CD4-positive, CD25-positive, alpha-beta regulatory T cell (primary cell): Measurements from ENCODE around the gene IL7R. TPM values are rescaled to one million over a fixed set of nuclear protein-coding genes. Genes with fewer than 3 reads are reported as not detected.

Experiments
- ATAC-seq, 2 donors: fragments of 150-1000 bp; cut with Tn5 transposase; one replicate each; pipeline ENCODE4 v1.10.0; 2021; ENCODE audit warnings: low read depth in 2 of 2, moderate number of reproducible peaks in 2 of 2, moderate library complexity in 1 of 2
- DNase-seq, 3 donors: peaks; one replicate each; pipeline versions ENCODE4 v3.0.0 to v3.0.0-alpha.2; 2012 to 2022; ENCODE audit warnings: mixed read lengths in 1 of 3
- H3K27ac ChIP-seq: one replicate; pipeline ENCODE4 v1.7.0; 2013; ENCODE audit warnings: mild to moderate bottlenecking, low read length; ENCODE audit not compliant: insufficient read depth, poor library complexity, severe bottlenecking
- H3K27me3 ChIP-seq: one replicate; pipeline ENCODE4 v1.7.0; 2013; ENCODE audit warnings: low read length; ENCODE audit not compliant: control insufficient read depth, insufficient read depth
- H3K36me3 ChIP-seq: one replicate; pipeline ENCODE4 v1.7.0; 2013; ENCODE audit warnings: mild to moderate bottlenecking, low read length, moderate library complexity; ENCODE audit not compliant: control insufficient read depth, insufficient read depth
- H3K4me1 ChIP-seq: 2 replicates; pipeline ENCODE4 v1.7.0; 2013; ENCODE audit warnings: mild to moderate bottlenecking, low read length; ENCODE audit not compliant: insufficient read depth, control insufficient read depth, poor library complexity, severe bottlenecking
- H3K4me3 ChIP-seq: one replicate; pipeline ENCODE4 v1.7.0; 2013; ENCODE audit warnings: low read depth, mild to moderate bottlenecking, low read length, moderate library complexity
- H3K9me3 ChIP-seq, 2 experiments: 1 replicate in 1 of 2; 2 replicates in 1 of 2; pipeline ENCODE4 v1.7.0; 2013; ENCODE audit warnings: low read length in 2 of 2, mild to moderate bottlenecking in 1 of 2, moderate library complexity in 1 of 2; ENCODE audit not compliant: control insufficient read depth in 2 of 2
- H3K27ac Mint-ChIP-seq, 3 donors: one replicate each; pipeline ENCODE4 v1.8.0; 2020 to 2022; ENCODE audit warnings: mild to moderate bottlenecking in 3 of 3, mixed read lengths in 3 of 3, moderate library complexity in 2 of 3
- H3K27me3 Mint-ChIP-seq: one replicate; pipeline ENCODE4 v1.8.0; 2022; ENCODE audit warnings: mild to moderate bottlenecking, mixed read lengths
- H3K36me3 Mint-ChIP-seq: one replicate; pipeline ENCODE4 v1.8.0; 2020; ENCODE audit warnings: mixed read lengths
- H3K4me1 Mint-ChIP-seq, 4 donors: one replicate each; pipeline ENCODE4 v1.8.0; 2020 to 2022; ENCODE audit warnings: mixed read lengths in 4 of 4, mild to moderate bottlenecking in 1 of 4
- H3K4me3 Mint-ChIP-seq, 4 donors: one replicate each; pipeline ENCODE4 v1.8.0; 2020 to 2022; ENCODE audit warnings: mild to moderate bottlenecking in 4 of 4, mixed read lengths in 4 of 4, moderate library complexity in 3 of 4
- H3K9me3 Mint-ChIP-seq, 7 donors: one replicate each; pipeline ENCODE4 v1.8.0; 2020 to 2022; ENCODE audit warnings: mixed read lengths in 7 of 7, mild to moderate bottlenecking in 3 of 7, moderate library complexity in 2 of 7
- polyA plus RNA-seq, 4 donors: library from polyadenylated mRNA; unstranded; fragments of 300-500 nt; fragmentation: Illumina TruSeq; gene quantifications; one replicate each; pipeline ENCODE4 v1.2.3, GENCODE V29; 2021
- total RNA-seq: library from RNA; stranded (reverse); gene quantifications from one replicate; pipeline ENCODE4 v1.2.3, GENCODE V29; 2022

IL7R gene
- total and polyA plus RNA-seq, 5 donors from 2014 or later, result 110 to 394 (median 295) TPM

DNA sequence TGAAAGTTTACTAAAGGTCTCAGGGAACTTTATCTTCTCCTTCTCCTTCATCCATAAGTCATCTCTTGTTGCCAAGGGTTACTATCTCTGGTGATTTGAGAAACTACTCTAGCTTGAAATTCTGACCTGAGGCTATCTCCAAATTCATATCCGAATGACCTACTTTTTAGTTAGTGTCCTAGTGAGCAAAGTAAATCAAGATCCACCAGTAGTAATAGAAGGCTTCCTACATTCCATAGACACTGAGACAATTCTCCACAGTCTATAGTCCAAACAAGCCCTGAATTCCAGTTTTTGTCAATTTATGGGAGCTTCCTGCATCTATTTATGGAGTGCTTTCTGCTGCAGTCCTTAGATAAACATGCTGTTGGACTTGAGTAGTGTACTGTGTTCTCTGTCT lies 5.0 kb downstream of the IL7R start:
- Mint-ChIP-seq H3K27ac (peak overlapping the region; percentile 67 to 98 (median 85)), H3K36me3 (peaks cover 78% of the 10 kb centered on the region), H3K4me3 (peak overlapping the region; percentile 77 to 95 (median 94)), H3K4me1 (peaks cover 27 to 71% (median 51%) of the 10 kb centered on the region in 4 donors), H3K27me3 (no peaks in the 10 kb centered on the region), H3K9me3 (peaks cover 0 to 4% (median 2%) of the 10 kb centered on the region in 7 donors)
- DNase-seq (no peak), ATAC-seq (no peak)
- H3K27ac ChIP-seq, result peak overlapping the region; percentile 25
- H3K4me3 ChIP-seq, result peak overlapping the region; percentile 100
- H3K36me3 ChIP-seq, result peaks cover 69% of the 10 kb centered on the region
- peaks cover 39% of the 10 kb centered on the region for H3K4me1 ChIP-seq
- no peaks in the 10 kb centered on the region for H3K27me3 ChIP-seq
- H3K9me3 ChIP-seq, result peaks cover 0 to 4% of the 10 kb centered on the region in 2 experiments

DNA sequence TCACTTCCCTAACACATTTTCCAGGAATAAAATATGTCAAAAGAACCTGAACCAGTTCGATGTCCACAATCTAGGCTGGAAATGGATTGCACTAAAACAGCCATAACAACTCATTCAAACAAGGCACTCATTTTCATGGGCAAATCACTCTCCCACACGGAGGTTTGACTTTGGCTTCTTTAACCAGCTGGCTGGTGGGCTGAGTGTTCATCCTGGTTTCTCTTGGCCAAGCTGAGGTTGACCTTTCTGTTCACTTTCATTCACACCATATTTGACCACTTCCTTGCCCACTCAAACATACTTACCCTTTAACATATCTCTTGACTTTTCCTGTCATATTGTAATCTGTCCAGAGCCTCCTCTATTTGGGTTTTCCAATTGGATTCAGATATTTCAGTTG lies 5.4 kb downstream of the IL7R start:
- Histone ChIP-seq H3K36me3 (peaks cover 70% of the 10 kb centered on the region), H3K27me3 (no peaks in the 10 kb centered on the region), H3K27ac (peak overlapping the region; percentile 25), H3K4me1 (peaks cover 43% of the 10 kb centered on the region), H3K4me3 (peak overlapping the region; percentile 100), H3K9me3 (peaks cover 0 to 4% of the 10 kb centered on the region in 2 experiments)
- no peaks in the 10 kb centered on the region for H3K27me3 Mint-ChIP-seq
- DNase-seq, result no peak
- H3K36me3 Mint-ChIP-seq, result peaks cover 78% of the 10 kb centered on the region
- peak overlapping the region; percentile 67 to 98 (median 85) for H3K27ac Mint-ChIP-seq
- ATAC-seq, result no peak
- H3K4me3 Mint-ChIP-seq, result peak overlapping the region; percentile 63 to 94 (median 85)
- peaks cover 0 to 4% (median 2%) of the 10 kb centered on the region in 7 donors for H3K9me3 Mint-ChIP-seq
- H3K4me1 Mint-ChIP-seq, result peaks cover 27 to 71% (median 54%) of the 10 kb centered on the region in 4 donors

DNA sequence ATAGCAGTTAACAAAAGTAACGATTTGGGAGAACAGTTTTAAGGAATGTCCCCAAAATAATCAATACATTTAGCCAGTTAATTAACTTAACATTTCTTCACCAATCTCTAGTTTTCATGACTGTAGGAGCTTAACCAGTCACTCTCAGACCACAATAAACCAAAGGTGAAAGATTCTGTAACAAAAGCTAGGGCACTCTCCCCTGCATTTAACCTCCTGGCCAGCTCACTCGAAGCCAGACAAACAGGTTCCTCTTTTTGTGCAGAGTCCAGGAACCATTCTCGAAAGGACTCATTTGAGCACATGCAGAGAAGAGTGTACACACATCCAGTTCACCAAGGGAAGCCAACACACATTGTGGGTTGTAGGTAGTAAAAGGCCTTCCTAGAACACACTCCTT lies 6.5 kb downstream of the IL7R start:
- DNase-seq, result no peak
- no peak overlapping the region for H3K27ac ChIP-seq
- peak overlapping the region; percentile 53 to 98 (median 85) for H3K27ac Mint-ChIP-seq

DNA sequence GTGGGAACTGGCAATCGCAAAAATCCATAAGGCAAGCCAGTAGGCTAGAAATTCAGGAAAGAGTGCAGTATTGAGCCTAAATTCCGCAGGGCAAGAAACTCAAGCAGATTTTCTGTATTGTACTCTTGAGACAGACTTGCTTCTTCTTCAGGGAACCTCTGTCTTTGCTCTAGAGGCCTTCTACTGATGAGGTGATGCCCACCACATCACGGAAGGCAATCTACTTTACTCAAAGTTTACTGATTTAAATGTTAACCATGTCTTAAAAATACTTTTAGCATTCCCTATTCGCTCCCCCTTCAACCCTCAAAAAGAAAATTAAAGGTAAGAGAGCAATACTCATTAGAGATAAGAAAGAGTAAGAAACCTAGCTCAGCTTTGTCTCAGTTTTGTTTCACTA lies 11.3 kb downstream of the IL7R start:
- peak overlapping the region; percentile 69 to 94 (median 74) for H3K27ac Mint-ChIP-seq
- peaks cover 34 to 83% (median 48%) of the 10 kb centered on the region in 4 donors for H3K4me1 Mint-ChIP-seq
- H3K9me3 Mint-ChIP-seq, result peaks cover 0 to 6% (median 3%) of the 10 kb centered on the region in 7 donors
- H3K27ac ChIP-seq, result peak overlapping the region; percentile 43
- H3K4me3 ChIP-seq, result no peak overlapping the region
- ATAC-seq (no peak), DNase-seq (no peak)
- peak overlapping the region in 1 of 4 donors; percentile 1 for H3K4me3 Mint-ChIP-seq
- H3K36me3 Mint-ChIP-seq, result peaks cover 78% of the 10 kb centered on the region
- H3K27me3 Mint-ChIP-seq, result no peaks in the 10 kb centered on the region
- peaks cover 19% of the 10 kb centered on the region for H3K4me1 ChIP-seq
- H3K9me3 ChIP-seq, result peaks cover 0 to 4% of the 10 kb centered on the region in 2 experiments
- H3K27me3 ChIP-seq, result no peaks in the 10 kb centered on the region
- peaks cover 92% of the 10 kb centered on the region for H3K36me3 ChIP-seq

More for the DNA sequence above, 6.5 kb downstream of the IL7R start:
- ATAC-seq, result no peak
- H3K9me3 ChIP-seq, result peaks cover 0 to 4% of the 10 kb centered on the region in 2 experiments
- Mint-ChIP-seq H3K36me3 (peaks cover 81% of the 10 kb centered on the region), H3K9me3 (peaks cover 0 to 4% (median 2%) of the 10 kb centered on the region in 7 donors), H3K27me3 (no peaks in the 10 kb centered on the region), H3K4me3 (peak overlapping the region; percentile 77 to 94 (median 87)), H3K4me1 (peaks cover 32 to 80% (median 61%) of the 10 kb centered on the region in 4 donors)
- peaks cover 52% of the 10 kb centered on the region for H3K4me1 ChIP-seq
- H3K27me3 ChIP-seq, result no peaks in the 10 kb centered on the region
- H3K4me3 ChIP-seq, result peak overlapping the region; percentile 100
- H3K36me3 ChIP-seq, result peaks cover 81% of the 10 kb centered on the region

DNA sequence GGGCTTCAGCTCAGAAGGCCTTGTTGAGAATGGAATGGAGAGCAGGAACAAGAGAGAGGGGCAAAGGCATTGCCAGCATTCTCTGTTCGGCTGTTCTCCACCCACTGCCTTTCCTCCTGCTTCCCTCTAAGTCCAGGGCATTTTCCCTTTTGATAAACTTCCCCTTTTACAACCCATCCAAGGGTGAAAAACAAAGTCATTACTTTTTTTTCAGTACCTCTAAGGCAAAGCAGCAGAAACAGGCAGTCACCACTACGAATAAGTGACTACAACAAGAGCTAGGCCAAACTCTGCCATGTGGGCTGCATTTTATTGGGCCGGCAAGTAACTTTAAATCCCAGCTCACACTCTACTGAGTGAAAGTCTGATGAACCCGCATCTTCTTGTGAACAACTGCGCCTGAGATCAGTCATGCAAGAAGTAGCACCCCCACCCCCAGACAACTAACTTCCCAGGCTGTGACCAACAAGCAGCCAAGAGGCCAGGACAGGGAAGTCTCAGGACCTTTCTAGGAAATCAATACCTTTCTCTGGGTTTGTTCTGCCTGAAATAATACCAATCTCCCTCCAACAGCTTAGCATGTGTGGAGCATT lies 13.1 kb downstream of the IL7R start:
- H3K27me3 Mint-ChIP-seq, result no peaks in the 10 kb centered on the region
- H3K27me3 ChIP-seq, result no peaks in the 10 kb centered on the region
- peaks cover 14% of the 10 kb centered on the region for H3K4me1 ChIP-seq
- no peak for ATAC-seq
- DNase-seq, result no peak
- H3K4me3 ChIP-seq, result no peak overlapping the region
- H3K27ac Mint-ChIP-seq, result peak overlapping the region; percentile 4 to 74 (median 69)
- H3K36me3 ChIP-seq, result peaks cover 92% of the 10 kb centered on the region
- peaks cover 28 to 82% (median 45%) of the 10 kb centered on the region in 4 donors for H3K4me1 Mint-ChIP-seq
- no peak overlapping the region for H3K27ac ChIP-seq
- no peaks in the 10 kb centered on the region for H3K9me3 ChIP-seq
- peaks cover 0 to 4% (median 3%) of the 10 kb centered on the region in 7 donors for H3K9me3 Mint-ChIP-seq
- H3K36me3 Mint-ChIP-seq, result peaks cover 78% of the 10 kb centered on the region
- no peak overlapping the region for H3K4me3 Mint-ChIP-seq

DNA sequence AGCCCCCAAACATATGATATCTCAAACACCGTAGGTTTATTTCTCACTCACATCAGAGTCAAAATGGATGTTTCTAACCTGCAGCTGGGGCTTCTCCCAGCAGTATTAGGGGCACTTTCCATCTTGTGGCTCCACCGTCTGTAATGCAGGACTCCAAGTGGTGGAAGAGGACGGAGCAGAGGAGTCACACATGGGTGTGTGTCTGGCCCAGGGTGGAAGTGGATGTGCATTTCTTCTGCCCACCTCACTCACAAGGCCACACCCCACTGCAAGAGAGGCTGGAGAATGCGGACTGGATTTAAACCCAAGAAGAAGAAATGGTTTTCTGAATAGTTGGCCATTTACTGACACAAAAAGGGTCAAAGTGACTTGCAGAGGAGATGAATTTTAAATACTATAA lies 13.9 kb downstream of the IL7R start:
- DNase-seq (no peak), ATAC-seq (no peak)
- H3K4me1 ChIP-seq, result peaks cover 14% of the 10 kb centered on the region
- H3K4me3 Mint-ChIP-seq, result peak overlapping the region in 1 of 4 donors; percentile 22
- H3K9me3 ChIP-seq, result no peaks in the 10 kb centered on the region
- H3K9me3 Mint-ChIP-seq, result peaks cover 0 to 3% (median 1%) of the 10 kb centered on the region in 7 donors
- H3K36me3 ChIP-seq, result peaks cover 97% of the 10 kb centered on the region
- no peak overlapping the region for H3K27ac Mint-ChIP-seq
- H3K4me1 Mint-ChIP-seq, result peaks cover 28 to 83% (median 45%) of the 10 kb centered on the region in 4 donors
- no peak overlapping the region for H3K4me3 ChIP-seq
- peaks cover 78% of the 10 kb centered on the region for H3K36me3 Mint-ChIP-seq
- no peak overlapping the region for H3K27ac ChIP-seq
- H3K27me3 Mint-ChIP-seq, result no peaks in the 10 kb centered on the region
- no peaks in the 10 kb centered on the region for H3K27me3 ChIP-seq

DNA sequence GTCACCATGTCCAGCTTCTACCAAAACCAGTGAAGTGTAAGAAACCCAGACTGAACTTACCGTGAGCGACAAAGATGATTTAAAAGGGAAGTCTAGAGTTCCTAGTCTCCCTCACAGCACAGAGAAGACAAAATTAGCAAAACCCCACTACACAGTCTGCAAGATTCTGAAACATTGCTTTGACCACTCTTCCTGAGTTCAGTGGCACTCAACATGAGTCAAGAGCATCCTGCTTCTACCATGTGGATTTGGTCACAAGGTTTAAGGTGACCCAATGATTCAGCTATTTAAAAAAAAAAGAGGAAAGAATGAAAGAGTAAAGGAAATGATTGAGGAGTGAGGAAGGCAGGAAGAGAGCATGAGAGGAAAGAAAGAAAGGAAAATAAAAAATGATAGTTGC lies 19.8 kb downstream of the IL7R start:
- H3K27ac ChIP-seq, result no peak overlapping the region
- H3K4me3 Mint-ChIP-seq, result peak overlapping the region in 1 of 4 donors; percentile 39
- DNase-seq (no peak), ATAC-seq (no peak)
- H3K9me3 Mint-ChIP-seq, result peaks cover 0 to 4% (median under 1%) of the 10 kb centered on the region in 7 donors
- peaks cover 86% of the 10 kb centered on the region for H3K36me3 Mint-ChIP-seq
- H3K27me3 ChIP-seq, result no peaks in the 10 kb centered on the region
- no peaks in the 10 kb centered on the region for H3K9me3 ChIP-seq
- H3K36me3 ChIP-seq, result peaks cover 85% of the 10 kb centered on the region
- H3K4me1 ChIP-seq, result no peaks in the 10 kb centered on the region
- peak overlapping the region in 2 of 3 donors; percentile 14 to 62 for H3K27ac Mint-ChIP-seq
- no peak overlapping the region for H3K4me3 ChIP-seq
- peaks cover 31 to 88% (median 52%) of the 10 kb centered on the region in 4 donors for H3K4me1 Mint-ChIP-seq
- no peaks in the 10 kb centered on the region for H3K27me3 Mint-ChIP-seq
